Ovary (tissue), 9 donors: ENCODE measurements around the gene ETHE1. TPM values are rescaled to one million over a fixed set of nuclear protein-coding genes. Genes with fewer than 3 reads are reported as not detected.
A peak's percentile ranks its signal among the peaks of the same experiment; 100 is the strongest.
"Not testable (repeated sequence)": the region's sequence is repeated elsewhere in the genome, so short reads cannot be mapped to it uniquely, and the experiment has no call there.

Source experiments
- DNase-seq, 5 donors: peaks; one replicate each; pipeline ENCODE4 v3.0.0-alpha.2; 2019 to 2020
- H3K27ac ChIP-seq, 2 donors: fragments of 200-600 bp; one replicate each; pipeline versions ENCODE4 v1.5.1 to v1.8.0; 2019 to 2022
- H3K27me3 ChIP-seq: fragments of 200-600 bp; one replicate; pipeline ENCODE4 v1.8.0; 2022
- H3K36me3 ChIP-seq: fragments of 200-600 bp; sonication (generic); one replicate; pipeline ENCODE4 v1.5.1; 2019
- H3K4me1 ChIP-seq: one replicate; pipeline ENCODE4 v1.8.1; 2013; ENCODE audit warnings: mild to moderate bottlenecking, moderate library complexity; ENCODE audit not compliant: insufficient read depth
- H3K4me3 ChIP-seq: fragments of 200-600 bp; sonication (generic); one replicate; pipeline ENCODE4 v1.5.1; 2017
- H3K9me3 ChIP-seq, 2 donors: fragments of 200-600 bp in 1 of 2; sonication (generic) in 1 of 2; one replicate each; pipeline versions ENCODE4 v1.5.1 to v1.8.1; 2013 to 2019; ENCODE audit warnings: mild to moderate bottlenecking in 1 of 2, moderate library complexity in 1 of 2
- EP300 ChIP-seq: sonication (generic); formaldehyde crosslinking; IDR thresholded peaks from one replicate; pipeline ENCODE4 v1.6.1; 2017; ENCODE audit warnings: antibody characterized with exemption
- POLR2A ChIP-seq: fragments of 450-650 bp; IDR thresholded peaks from one replicate; pipeline ENCODE4 v1.6.1; 2017; ENCODE audit warnings: antibody characterized with exemption, mild to moderate bottlenecking, moderate library complexity
- WGBS, 3 donors: extraction: QIAGEN DNeasy Blood & Tissue Kit in 1 of 3; methylation state at CpG; one replicate each; pipeline versions ENCODE4 v1.1.5 to v1.1.7; 2013 to 2017; 5-methylcytosine and 5-hydroxymethylcytosine counted together
- intact Hi-C, 4 donors: fragments of 100-400 bp; cut with DNase I; formaldehyde crosslinking; loops; one replicate each; pipeline versions ENCODE4 v1.11.0 to v1.15.1; 2022 to 2023
- polyA plus RNA-seq, 2 donors: library from polyadenylated mRNA; stranded (reverse); fragments of 200-250 nt in 1 of 2; fragments of 350-450 nt in 1 of 2; fragmentation: Illumina TruSeq in 1 of 2; extraction: RNeasy Lipid Tissue Mini Kit (QIAGEN cat#74804) in 1 of 2; gene quantifications; one replicate each; pipeline ENCODE4 v1.2.3, GENCODE V29; 2013 to 2014
- total RNA-seq, 7 donors: library from RNA; depleted of rRNA in 2 of 7; stranded (reverse); fragments of >200 nt in 2 of 7; fragmentation: NEBNext Ultra II Directional in 3 of 7; extraction: Animal tissue kit (Norgen Biotek cat#: 25700) in 3 of 7; gene quantifications; one replicate each; pipeline versions ENCODE4 v1.1.0 to v1.2.4, GENCODE V29; 2016 to 2023
- TF ChIP-seq, protein P1 (sequence below), 3 donors: fragments of 450-650 bp in 2 of 3; fragments of 200-600 bp in 1 of 3; IDR thresholded peaks; one replicate each; pipeline versions ENCODE4 v1.5.1 to v1.8.0; 2016 to 2022; ENCODE audit warnings: antibody characterized with exemption in 3 of 3, mild to moderate bottlenecking in 1 of 3
- donor health status: DM: no; HTN: no; CAD: no; lungs with moderate emphysema.
- donor health status: DM: no; HTN: no; CAD: no.
- donor health status: Bipolar disorder and iron deficiency.
- donor health status: DM: yes; HTN: yes; CAD: no.
- donor health status: DM: no; HTN: no; CAD: no.
- donor health status: DM: yes; HTN: yes; CAD: no.

Gene ETHE1
- total and polyA plus RNA-seq, 9 donors, result 16.1 to 28.7 (median 24.0) TPM

DNA sequence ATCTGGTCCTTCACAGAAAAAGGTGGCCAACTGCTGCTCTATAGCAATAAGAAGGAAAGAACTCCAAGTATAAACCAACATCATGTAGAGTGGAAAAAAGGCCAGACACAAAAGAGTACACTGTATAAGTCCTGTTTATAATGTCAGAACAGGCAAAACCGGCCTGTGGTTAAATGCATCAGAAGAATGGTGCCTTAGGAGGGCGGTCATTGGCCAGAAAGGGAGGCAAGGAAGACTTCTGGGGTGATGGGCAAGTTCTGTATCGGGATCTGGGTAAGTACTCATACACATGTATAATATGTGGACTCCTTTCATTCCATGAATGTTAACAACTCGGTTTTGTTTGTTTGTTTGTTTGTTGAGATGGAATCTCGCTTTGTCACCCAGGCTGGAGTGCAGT is 4.1 kb downstream of the ETHE1 start:
- Histone ChIP-seq H3K27ac (no peak overlapping the region), H3K4me1 (peaks cover 6% of the 10 kb centered on the region), H3K36me3 (no peaks in the 10 kb centered on the region), H3K4me3 (no peak overlapping the region), H3K9me3 (no peaks in the 10 kb centered on the region), H3K27me3 (no peaks in the 10 kb centered on the region)
- TF ChIP-seq, protein P1, sequence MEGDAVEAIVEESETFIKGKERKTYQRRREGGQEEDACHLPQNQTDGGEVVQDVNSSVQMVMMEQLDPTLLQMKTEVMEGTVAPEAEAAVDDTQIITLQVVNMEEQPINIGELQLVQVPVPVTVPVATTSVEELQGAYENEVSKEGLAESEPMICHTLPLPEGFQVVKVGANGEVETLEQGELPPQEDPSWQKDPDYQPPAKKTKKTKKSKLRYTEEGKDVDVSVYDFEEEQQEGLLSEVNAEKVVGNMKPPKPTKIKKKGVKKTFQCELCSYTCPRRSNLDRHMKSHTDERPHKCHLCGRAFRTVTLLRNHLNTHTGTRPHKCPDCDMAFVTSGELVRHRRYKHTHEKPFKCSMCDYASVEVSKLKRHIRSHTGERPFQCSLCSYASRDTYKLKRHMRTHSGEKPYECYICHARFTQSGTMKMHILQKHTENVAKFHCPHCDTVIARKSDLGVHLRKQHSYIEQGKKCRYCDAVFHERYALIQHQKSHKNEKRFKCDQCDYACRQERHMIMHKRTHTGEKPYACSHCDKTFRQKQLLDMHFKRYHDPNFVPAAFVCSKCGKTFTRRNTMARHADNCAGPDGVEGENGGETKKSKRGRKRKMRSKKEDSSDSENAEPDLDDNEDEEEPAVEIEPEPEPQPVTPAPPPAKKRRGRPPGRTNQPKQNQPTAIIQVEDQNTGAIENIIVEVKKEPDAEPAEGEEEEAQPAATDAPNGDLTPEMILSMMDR (IDR thresholded peaks at IDR 0.05), result no peak
- TF ChIP-seq POLR2A (no peak), EP300 (no peak)
- intact Hi-C loops, result no loop called here
- no peak for DNase-seq
- 78 to 84% (median 81%) methylated on average over 5 of the region's 5 CpGs for WGBS, 3 donors

DNA sequence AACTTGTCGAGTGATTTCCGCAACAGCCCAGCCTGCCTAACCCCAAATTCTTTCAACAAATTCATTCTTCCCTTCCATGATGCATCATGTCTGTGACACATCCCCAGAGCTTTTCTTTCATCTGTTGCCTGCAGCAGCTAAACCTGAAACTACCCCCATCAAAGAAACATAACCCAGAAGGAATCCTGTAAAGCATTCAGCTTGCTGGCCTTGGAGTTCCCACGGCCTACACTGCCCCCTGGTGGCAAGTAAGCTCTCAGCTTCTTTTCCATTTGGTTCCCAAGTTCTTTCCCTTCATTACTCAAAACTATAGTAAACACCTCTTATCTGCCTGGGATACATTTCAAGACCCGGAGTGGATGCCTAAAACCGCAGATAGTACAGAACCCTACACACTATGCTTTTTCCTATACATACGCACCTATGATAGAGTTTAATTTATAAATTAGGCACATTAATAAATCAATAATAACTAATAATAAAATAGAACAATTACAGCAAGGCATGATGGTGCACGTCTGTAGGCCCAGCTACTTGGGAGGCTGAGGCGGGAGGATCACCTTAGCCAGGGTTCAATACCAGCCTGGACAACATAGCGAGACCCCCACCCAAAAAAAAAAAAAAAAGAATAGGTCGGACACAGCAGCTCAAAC is 7.4 kb downstream of the ETHE1 start:
- WGBS, 3 donors, result 38 to 45% (median 41%) methylated on average over 10 of the region's 10 CpGs
- H3K4me1 ChIP-seq, result no peaks in the 10 kb centered on the region
- H3K27ac ChIP-seq, result no peak overlapping the region
- H3K4me3 ChIP-seq, result no peak overlapping the region
- DNase-seq, result peak; percentile 72 to 87 (median 84)
- no peaks in the 10 kb centered on the region for H3K9me3 ChIP-seq
- H3K27me3 ChIP-seq, result no peaks in the 10 kb centered on the region
- no peaks in the 10 kb centered on the region for H3K36me3 ChIP-seq
- TF ChIP-seq EP300, result no peak
- TF ChIP-seq, protein P1 (IDR thresholded peaks at IDR 0.05), result peak; percentile 79 to 89 (median 85)
- intact Hi-C loops, result loop anchor here (1.0 to 2.0 kb wide), 3 partner anchors 71 to 73 kb away; no protein-coding TSS in a partner anchor

DNA sequence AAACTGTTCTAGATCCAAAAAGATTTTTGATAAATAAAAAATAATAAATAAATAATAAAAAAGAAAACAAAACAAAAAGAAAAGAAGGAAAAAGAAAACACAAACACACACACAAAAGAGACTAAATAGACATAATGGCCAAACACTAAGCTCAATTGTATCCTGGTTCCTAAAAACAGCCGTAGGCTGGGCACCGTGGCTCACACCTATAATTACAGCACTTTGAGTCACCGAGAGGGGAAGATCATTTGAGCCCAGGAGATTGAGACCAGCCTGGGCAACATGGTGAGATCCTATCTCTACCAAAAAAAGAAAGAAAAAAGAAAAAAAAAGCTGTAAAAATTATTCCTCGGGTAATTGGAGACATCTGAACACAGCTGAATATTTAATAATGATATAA is 8.9 kb downstream of the ETHE1 start:
- DNase-seq, result no peak
- WGBS, 3 donors, result 84 to 89% (median 87%) methylated on average over 4 of the region's 4 CpGs

DNA sequence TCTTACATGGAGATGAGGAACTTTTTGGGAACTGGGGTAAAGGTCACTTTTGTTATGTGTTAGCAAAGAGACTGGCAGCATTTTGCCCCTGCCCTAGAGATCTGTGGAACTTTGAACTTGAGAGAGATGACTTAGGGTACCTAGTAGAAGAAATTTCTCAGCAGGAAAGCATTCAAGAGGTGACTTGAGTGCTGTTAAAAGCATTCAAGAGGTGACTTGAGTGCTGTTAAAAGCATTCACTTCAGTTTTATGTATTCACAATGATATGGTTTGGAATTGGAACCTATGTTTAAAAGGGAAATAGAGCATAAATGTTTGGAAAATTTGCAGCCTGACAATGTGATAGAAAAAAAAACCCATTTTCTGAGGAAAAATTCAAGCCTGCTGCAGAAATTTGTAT is 14.6 kb downstream of the ETHE1 start:
- H3K36me3 ChIP-seq, H3K27me3 ChIP-seq, H3K4me1 ChIP-seq, H3K9me3 ChIP-seq, H3K4me3 ChIP-seq, DNase-seq, H3K27ac ChIP-seq: not testable (repeated sequence)
- intact Hi-C loops, result loop anchor here in 1 of 4 donors (5.0 kb wide), 1 partner anchor 50 kb away; no protein-coding TSS in a partner anchor

More for the DNA sequence above, 8.9 kb downstream of the ETHE1 start:
- no peaks in the 10 kb centered on the region for H3K36me3 ChIP-seq
- H3K9me3 ChIP-seq, result no peaks in the 10 kb centered on the region
- no peaks in the 10 kb centered on the region for H3K4me1 ChIP-seq
- no peak overlapping the region for H3K4me3 ChIP-seq
- intact Hi-C loops, result loop anchor here in 3 of 4 donors (2.0 kb wide), 2 partner anchors 69 to 71 kb away; no protein-coding TSS in a partner anchor
- TF ChIP-seq POLR2A, result no peak
- TF ChIP-seq EP300, result no peak
- TF ChIP-seq, protein P1 (IDR thresholded peaks at IDR 0.05), result no peak
- H3K27me3 ChIP-seq, result no peaks in the 10 kb centered on the region
- H3K27ac ChIP-seq, result no peak overlapping the region

DNA sequence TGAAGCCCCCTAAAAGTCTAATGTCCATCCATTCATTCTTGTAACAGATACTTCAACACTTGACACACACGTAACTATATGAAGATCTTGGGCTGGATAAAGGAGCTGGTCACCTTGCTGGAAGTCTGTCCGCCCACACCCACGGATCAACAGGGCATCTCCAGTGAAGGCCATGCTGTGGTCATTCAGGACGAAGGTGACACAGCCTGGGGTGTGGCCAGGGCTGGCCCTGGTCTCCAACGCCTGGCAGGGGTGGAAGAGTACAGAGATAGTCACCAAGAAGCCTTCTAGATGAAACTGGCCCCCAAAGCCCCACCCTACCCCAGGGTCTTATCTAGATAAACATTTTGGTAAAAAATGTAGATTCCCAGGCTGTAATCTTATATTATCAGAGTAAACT is 15.7 kb downstream of the ETHE1 start:
- whole genome bisulfite sequencing, 3 donors, result 94 to 96% (median 95%) methylated on average over 5 of the region's 5 CpGs
- H3K4me3 ChIP-seq, result no peak overlapping the region
- no peaks in the 10 kb centered on the region for H3K27me3 ChIP-seq
- no peak overlapping the region for H3K27ac ChIP-seq
- DNase-seq, result no peak
- no peaks in the 10 kb centered on the region for H3K36me3 ChIP-seq
- intact Hi-C loops, result loop anchor here in 1 of 4 donors (5.0 kb wide), 1 partner anchor 49 kb away; no protein-coding TSS in a partner anchor
- H3K4me1 ChIP-seq, result no peaks in the 10 kb centered on the region
- TF ChIP-seq, protein P1 (IDR thresholded peaks at IDR 0.05), result no peak
- TF ChIP-seq EP300 (no peak), POLR2A (no peak)
- H3K9me3 ChIP-seq, result no peaks in the 10 kb centered on the region
